ENCODE data around the gene ABHD2. TPM values are rescaled to one million over a fixed set of nuclear protein-coding genes. Genes with fewer than 3 reads are reported as not detected.
A peak's percentile ranks its signal among the peaks of the same experiment; 100 is the strongest.

The ABHD2 gene
- total and polyA plus RNA-seq, 9 of the 15 experiments (the other 6 are each of a cell fraction or from before 2014, with no cell fraction given): 16.9 to 99.8 (median 47.5) TPM

DNA sequence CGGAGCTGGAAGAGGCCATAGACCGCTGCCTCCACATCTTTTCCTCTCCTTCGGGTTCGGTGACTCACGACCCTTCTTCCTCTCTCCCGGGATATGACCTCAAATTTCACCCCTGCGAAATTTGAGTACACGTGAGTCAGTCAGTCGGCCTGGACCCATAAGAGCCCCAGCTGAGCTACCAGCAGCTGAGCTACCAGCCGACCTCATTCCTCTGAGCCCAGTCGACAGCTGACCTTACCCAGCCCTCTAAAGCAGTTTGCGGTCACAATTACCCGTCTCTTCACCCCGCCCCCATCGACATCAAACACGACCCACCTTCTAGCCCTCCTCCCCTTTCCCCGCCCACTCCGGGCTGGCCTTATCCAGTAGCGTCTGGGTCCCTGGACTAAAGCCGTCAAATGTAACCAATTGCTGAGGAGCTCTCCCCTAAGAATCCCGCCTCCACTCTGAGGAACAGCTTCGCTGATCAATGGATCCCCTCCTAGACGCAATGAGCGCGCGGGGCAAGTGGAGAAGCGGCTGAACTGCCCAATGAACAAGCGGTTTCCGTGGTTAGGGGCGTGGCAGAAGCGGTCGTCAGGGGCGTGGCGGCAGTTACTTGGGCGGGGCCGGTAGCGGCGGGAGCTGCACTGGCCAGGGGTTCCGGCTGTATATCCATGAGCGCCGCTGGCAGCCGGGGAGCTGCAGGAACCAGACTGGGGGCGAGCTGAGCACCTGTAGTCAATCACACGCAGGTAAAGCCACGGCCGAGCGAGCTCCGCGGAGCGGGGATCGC, at the start of gene ABHD2 (continued):
- TF ChIP-seq DMBX1 (CRISPR knock-in tag; IDR thresholded peaks at IDR 0.05; ENCODE audit: borderline replicate concordance) (peak; percentile 74), XRCC5 (IDR thresholded peaks at IDR 0.05; ENCODE audit: low read depth, low read length) (no peak; the same call in 1 of the 2 replicates), POLR3A (IDR thresholded peaks at IDR 0.05; ENCODE audit: borderline replicate concordance, extremely low read depth, insufficient read depth, insufficient read length) (no peak), IFI16 (CRISPR knock-in tag; IDR thresholded peaks at IDR 0.05) (no peak), HLTF (IDR thresholded peaks at IDR 0.05) (no peak), KLF6 (CRISPR knock-in tag; IDR thresholded peaks at IDR 0.05; ENCODE audit: borderline replicate concordance) (no peak), HMG20B (CRISPR knock-in tag; IDR thresholded peaks at IDR 0.05) (no peak), SNRNP70 (optimal IDR thresholded peaks at IDR 0.05; ENCODE audit: low read depth, low read length) (no peak), CEBPB (tag; IDR thresholded peaks at IDR 0.05) (no peak), ZNF282 (CRISPR knock-in tag; IDR thresholded peaks at IDR 0.05) (no peak), GTF2A2 (tag; IDR thresholded peaks at IDR 0.05) (no peak), ZNF174 (CRISPR knock-in tag; IDR thresholded peaks at IDR 0.05) (no peak), E2F3 (CRISPR knock-in tag; IDR thresholded peaks at IDR 0.05) (no peak)
- TF ChIP-seq, protein P1, sequence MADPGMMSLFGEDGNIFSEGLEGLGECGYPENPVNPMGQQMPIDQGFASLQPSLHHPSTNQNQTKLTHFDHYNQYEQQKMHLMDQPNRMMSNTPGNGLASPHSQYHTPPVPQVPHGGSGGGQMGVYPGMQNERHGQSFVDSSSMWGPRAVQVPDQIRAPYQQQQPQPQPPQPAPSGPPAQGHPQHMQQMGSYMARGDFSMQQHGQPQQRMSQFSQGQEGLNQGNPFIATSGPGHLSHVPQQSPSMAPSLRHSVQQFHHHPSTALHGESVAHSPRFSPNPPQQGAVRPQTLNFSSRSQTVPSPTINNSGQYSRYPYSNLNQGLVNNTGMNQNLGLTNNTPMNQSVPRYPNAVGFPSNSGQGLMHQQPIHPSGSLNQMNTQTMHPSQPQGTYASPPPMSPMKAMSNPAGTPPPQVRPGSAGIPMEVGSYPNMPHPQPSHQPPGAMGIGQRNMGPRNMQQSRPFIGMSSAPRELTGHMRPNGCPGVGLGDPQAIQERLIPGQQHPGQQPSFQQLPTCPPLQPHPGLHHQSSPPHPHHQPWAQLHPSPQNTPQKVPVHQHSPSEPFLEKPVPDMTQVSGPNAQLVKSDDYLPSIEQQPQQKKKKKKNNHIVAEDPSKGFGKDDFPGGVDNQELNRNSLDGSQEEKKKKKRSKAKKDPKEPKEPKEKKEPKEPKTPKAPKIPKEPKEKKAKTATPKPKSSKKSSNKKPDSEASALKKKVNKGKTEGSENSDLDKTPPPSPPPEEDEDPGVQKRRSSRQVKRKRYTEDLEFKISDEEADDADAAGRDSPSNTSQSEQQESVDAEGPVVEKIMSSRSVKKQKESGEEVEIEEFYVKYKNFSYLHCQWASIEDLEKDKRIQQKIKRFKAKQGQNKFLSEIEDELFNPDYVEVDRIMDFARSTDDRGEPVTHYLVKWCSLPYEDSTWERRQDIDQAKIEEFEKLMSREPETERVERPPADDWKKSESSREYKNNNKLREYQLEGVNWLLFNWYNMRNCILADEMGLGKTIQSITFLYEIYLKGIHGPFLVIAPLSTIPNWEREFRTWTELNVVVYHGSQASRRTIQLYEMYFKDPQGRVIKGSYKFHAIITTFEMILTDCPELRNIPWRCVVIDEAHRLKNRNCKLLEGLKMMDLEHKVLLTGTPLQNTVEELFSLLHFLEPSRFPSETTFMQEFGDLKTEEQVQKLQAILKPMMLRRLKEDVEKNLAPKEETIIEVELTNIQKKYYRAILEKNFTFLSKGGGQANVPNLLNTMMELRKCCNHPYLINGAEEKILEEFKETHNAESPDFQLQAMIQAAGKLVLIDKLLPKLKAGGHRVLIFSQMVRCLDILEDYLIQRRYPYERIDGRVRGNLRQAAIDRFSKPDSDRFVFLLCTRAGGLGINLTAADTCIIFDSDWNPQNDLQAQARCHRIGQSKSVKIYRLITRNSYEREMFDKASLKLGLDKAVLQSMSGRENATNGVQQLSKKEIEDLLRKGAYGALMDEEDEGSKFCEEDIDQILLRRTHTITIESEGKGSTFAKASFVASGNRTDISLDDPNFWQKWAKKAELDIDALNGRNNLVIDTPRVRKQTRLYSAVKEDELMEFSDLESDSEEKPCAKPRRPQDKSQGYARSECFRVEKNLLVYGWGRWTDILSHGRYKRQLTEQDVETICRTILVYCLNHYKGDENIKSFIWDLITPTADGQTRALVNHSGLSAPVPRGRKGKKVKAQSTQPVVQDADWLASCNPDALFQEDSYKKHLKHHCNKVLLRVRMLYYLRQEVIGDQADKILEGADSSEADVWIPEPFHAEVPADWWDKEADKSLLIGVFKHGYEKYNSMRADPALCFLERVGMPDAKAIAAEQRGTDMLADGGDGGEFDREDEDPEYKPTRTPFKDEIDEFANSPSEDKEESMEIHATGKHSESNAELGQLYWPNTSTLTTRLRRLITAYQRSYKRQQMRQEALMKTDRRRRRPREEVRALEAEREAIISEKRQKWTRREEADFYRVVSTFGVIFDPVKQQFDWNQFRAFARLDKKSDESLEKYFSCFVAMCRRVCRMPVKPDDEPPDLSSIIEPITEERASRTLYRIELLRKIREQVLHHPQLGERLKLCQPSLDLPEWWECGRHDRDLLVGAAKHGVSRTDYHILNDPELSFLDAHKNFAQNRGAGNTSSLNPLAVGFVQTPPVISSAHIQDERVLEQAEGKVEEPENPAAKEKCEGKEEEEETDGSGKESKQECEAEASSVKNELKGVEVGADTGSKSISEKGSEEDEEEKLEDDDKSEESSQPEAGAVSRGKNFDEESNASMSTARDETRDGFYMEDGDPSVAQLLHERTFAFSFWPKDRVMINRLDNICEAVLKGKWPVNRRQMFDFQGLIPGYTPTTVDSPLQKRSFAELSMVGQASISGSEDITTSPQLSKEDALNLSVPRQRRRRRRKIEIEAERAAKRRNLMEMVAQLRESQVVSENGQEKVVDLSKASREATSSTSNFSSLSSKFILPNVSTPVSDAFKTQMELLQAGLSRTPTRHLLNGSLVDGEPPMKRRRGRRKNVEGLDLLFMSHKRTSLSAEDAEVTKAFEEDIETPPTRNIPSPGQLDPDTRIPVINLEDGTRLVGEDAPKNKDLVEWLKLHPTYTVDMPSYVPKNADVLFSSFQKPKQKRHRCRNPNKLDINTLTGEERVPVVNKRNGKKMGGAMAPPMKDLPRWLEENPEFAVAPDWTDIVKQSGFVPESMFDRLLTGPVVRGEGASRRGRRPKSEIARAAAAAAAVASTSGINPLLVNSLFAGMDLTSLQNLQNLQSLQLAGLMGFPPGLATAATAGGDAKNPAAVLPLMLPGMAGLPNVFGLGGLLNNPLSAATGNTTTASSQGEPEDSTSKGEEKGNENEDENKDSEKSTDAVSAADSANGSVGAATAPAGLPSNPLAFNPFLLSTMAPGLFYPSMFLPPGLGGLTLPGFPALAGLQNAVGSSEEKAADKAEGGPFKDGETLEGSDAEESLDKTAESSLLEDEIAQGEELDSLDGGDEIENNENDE (IDR thresholded peaks at IDR 0.05; ENCODE audit: low read depth, low read length): no peak
- TF ChIP-seq, protein P2, sequence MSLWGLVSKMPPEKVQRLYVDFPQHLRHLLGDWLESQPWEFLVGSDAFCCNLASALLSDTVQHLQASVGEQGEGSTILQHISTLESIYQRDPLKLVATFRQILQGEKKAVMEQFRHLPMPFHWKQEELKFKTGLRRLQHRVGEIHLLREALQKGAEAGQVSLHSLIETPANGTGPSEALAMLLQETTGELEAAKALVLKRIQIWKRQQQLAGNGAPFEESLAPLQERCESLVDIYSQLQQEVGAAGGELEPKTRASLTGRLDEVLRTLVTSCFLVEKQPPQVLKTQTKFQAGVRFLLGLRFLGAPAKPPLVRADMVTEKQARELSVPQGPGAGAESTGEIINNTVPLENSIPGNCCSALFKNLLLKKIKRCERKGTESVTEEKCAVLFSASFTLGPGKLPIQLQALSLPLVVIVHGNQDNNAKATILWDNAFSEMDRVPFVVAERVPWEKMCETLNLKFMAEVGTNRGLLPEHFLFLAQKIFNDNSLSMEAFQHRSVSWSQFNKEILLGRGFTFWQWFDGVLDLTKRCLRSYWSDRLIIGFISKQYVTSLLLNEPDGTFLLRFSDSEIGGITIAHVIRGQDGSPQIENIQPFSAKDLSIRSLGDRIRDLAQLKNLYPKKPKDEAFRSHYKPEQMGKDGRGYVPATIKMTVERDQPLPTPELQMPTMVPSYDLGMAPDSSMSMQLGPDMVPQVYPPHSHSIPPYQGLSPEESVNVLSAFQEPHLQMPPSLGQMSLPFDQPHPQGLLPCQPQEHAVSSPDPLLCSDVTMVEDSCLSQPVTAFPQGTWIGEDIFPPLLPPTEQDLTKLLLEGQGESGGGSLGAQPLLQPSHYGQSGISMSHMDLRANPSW (CRISPR knock-in tag; IDR thresholded peaks at IDR 0.05): no peak
